Mesendoderm (in vitro differentiated cells): ENCODE data around the gene EPHA8.

Experiments used
- DNase-seq: peaks from one replicate; pipeline ENCODE4 v3.0.0; 2013
- H2AK5ac ChIP-seq: 2 replicates; pipeline ENCODE4 v1.6.1; 2013; ENCODE audit warnings: low read length, inconsistent platforms
- H2BK120ac ChIP-seq: 2 replicates; pipeline ENCODE4 v1.6.1; 2013; ENCODE audit warnings: low read depth, mild to moderate bottlenecking, low read length, moderate library complexity, mixed read lengths
- H2BK15ac ChIP-seq: replicated peaks from 2 replicates; pipeline ENCODE4 v1.6.1; 2013; ENCODE audit warnings: low read depth, mild to moderate bottlenecking, moderate library complexity
- H2BK5ac ChIP-seq: 2 replicates; pipeline ENCODE4 v1.6.1; 2013; ENCODE audit warnings: low read length, inconsistent platforms
- H3K18ac ChIP-seq: 2 replicates; pipeline ENCODE4 v1.6.1; 2013; ENCODE audit warnings: mild to moderate bottlenecking, low read length, mixed read lengths
- H3K23ac ChIP-seq: one replicate; pipeline ENCODE4 v1.6.1; 2013; ENCODE audit warnings: low read length
- H3K27ac ChIP-seq: 2 replicates; pipeline ENCODE4 v1.5.1; 2013; ENCODE audit warnings: low read depth, mild to moderate bottlenecking, inconsistent platforms, low read length, moderate library complexity
- H3K27me3 ChIP-seq: 2 replicates; pipeline ENCODE4 v1.6.1; 2013; ENCODE audit warnings: low read length, control low read depth, mild to moderate bottlenecking, inconsistent platforms; ENCODE audit not compliant: insufficient read depth, poor library complexity
- H3K36me3 ChIP-seq: 2 replicates; pipeline ENCODE4 v1.6.1; 2013; ENCODE audit warnings: low read length, inconsistent platforms; ENCODE audit not compliant: control insufficient read depth, insufficient read depth
- H3K4ac ChIP-seq: one replicate; pipeline ENCODE4 v1.6.1; 2013; ENCODE audit warnings: low read depth, mild to moderate bottlenecking, low read length, moderate library complexity
- H3K4me1 ChIP-seq: 2 replicates; pipeline ENCODE4 v1.6.1; 2013; ENCODE audit warnings: low read depth, low read length, inconsistent platforms; ENCODE audit not compliant: control insufficient read depth
- H3K4me2 ChIP-seq: 2 replicates; pipeline ENCODE4 v1.6.1; 2013; ENCODE audit warnings: low read length
- H3K4me3 ChIP-seq: 2 replicates; pipeline ENCODE4 v1.5.1; 2013; ENCODE audit warnings: mild to moderate bottlenecking, low read length
- H3K56ac ChIP-seq: one replicate; pipeline ENCODE4 v1.6.1; 2013; ENCODE audit warnings: low read length
- H3K79me1 ChIP-seq: 2 replicates; pipeline ENCODE4 v1.6.1; 2013; ENCODE audit warnings: low read length, inconsistent platforms
- H3K79me2 ChIP-seq: 2 replicates; pipeline ENCODE4 v1.6.1; 2013; ENCODE audit warnings: mild to moderate bottlenecking, low read length; ENCODE audit not compliant: control insufficient read depth, insufficient read depth
- H3K9ac ChIP-seq: 2 replicates; pipeline ENCODE4 v1.6.1; 2013; ENCODE audit warnings: low read length, inconsistent platforms
- H4K5ac ChIP-seq: one replicate; pipeline ENCODE4 v1.6.1; 2013; ENCODE audit warnings: low read length
- H4K8ac ChIP-seq: one replicate; pipeline ENCODE4 v1.6.1; 2013; ENCODE audit warnings: low read depth, mild to moderate bottlenecking, control low read depth, low read length, moderate library complexity
- WGBS: extraction: QIAGEN DNeasy Blood & Tissue Kit; methylation state at CpG from one replicate; pipeline ENCODE4 v1.1.7; 2013; ENCODE audit warnings: low lambda C conversion rate, missing lambda C conversion rate; ENCODE audit not compliant: insufficient coverage; ENCODE audit errors: extremely low coverage; 5-methylcytosine and 5-hydroxymethylcytosine counted together

Gene EPHA8

GRCh38 chr1:22597996-22598395 is 34.7 kb downstream of the EPHA8 start:
- no peak overlapping the region for H3K4me3 ChIP-seq
- H3K23ac ChIP-seq = no peak overlapping the region
- H3K79me1 ChIP-seq = no peaks in the 10 kb centered on the region
- no peak overlapping the region for H3K9ac ChIP-seq
- H3K18ac ChIP-seq = no peak overlapping the region
- no peak overlapping the region for H2BK5ac ChIP-seq
- WGBS = no CpG with 5 or more reads among the region's 8 CpGs
- H2AK5ac ChIP-seq = no peak overlapping the region
- H2BK15ac ChIP-seq = no peak overlapping the region
- H4K5ac ChIP-seq = no peak overlapping the region
- H3K56ac ChIP-seq = no peak overlapping the region
- no peak overlapping the region for H2BK120ac ChIP-seq
- no peaks in the 10 kb centered on the region for H3K79me2 ChIP-seq
- no peak overlapping the region for H3K27ac ChIP-seq
- no peak overlapping the region for H4K8ac ChIP-seq
- H3K4me2 ChIP-seq = no peak overlapping the region
- no peaks in the 10 kb centered on the region for H3K36me3 ChIP-seq
- no peak for DNase-seq
- H3K4ac ChIP-seq = no peak overlapping the region
- no peaks in the 10 kb centered on the region for H3K27me3 ChIP-seq
- no peaks in the 10 kb centered on the region for H3K4me1 ChIP-seq

GRCh38 chr1:22598736-22599135 is 35.4 kb downstream of the EPHA8 start:
- H4K5ac ChIP-seq = no peak overlapping the region

GRCh38 chr1:22600071-22600816 is 37.0 kb downstream of the EPHA8 start:
- no peak overlapping the region for H3K4ac ChIP-seq
- H3K18ac ChIP-seq = no peak overlapping the region
- H2BK120ac ChIP-seq = no peak overlapping the region
- no peak overlapping the region for H3K23ac ChIP-seq
- H2BK15ac ChIP-seq = no peak overlapping the region
- no peaks in the 10 kb centered on the region for H3K36me3 ChIP-seq
- H3K9ac ChIP-seq = no peak overlapping the region
- no peak overlapping the region for H2BK5ac ChIP-seq
- no peaks in the 10 kb centered on the region for H3K79me2 ChIP-seq
- DNase-seq = no peak
- no peaks in the 10 kb centered on the region for H3K4me1 ChIP-seq
- WGBS = no CpG with 5 or more reads among the region's 22 CpGs
- no peak overlapping the region for H3K4me3 ChIP-seq
- no peaks in the 10 kb centered on the region for H3K79me1 ChIP-seq
- H4K8ac ChIP-seq = no peak overlapping the region
- no peaks in the 10 kb centered on the region for H3K27me3 ChIP-seq
- H3K4me2 ChIP-seq = no peak overlapping the region
- no peak overlapping the region for H3K27ac ChIP-seq
- H3K56ac ChIP-seq = no peak overlapping the region
- H4K5ac ChIP-seq = no peak overlapping the region
- no peak overlapping the region for H2AK5ac ChIP-seq

More at GRCh38 chr1:22598736-22599135, 35.4 kb downstream of the EPHA8 start:
- Histone ChIP-seq H3K4ac (no peak overlapping the region), H2AK5ac (no peak overlapping the region), H3K27ac (no peak overlapping the region), H3K4me2 (no peak overlapping the region), H3K27me3 (no peaks in the 10 kb centered on the region), H4K8ac (no peak overlapping the region), H2BK15ac (no peak overlapping the region), H3K79me2 (no peaks in the 10 kb centered on the region), H3K4me1 (no peaks in the 10 kb centered on the region), H2BK120ac (no peak overlapping the region), H3K4me3 (no peak overlapping the region), H3K23ac (no peak overlapping the region), H3K79me1 (no peaks in the 10 kb centered on the region), H3K9ac (no peak overlapping the region), H3K18ac (no peak overlapping the region), H3K56ac (no peak overlapping the region), H2BK5ac (no peak overlapping the region), H3K36me3 (no peaks in the 10 kb centered on the region)
- WGBS = no CpG with 5 or more reads among the region's 24 CpGs
- no peak for DNase-seq

GRCh38 chr1:22600817-22601605 is 37.7 kb downstream of the EPHA8 start:
- no peak overlapping the region for H3K4me3 ChIP-seq
- no peaks in the 10 kb centered on the region for H3K79me2 ChIP-seq
- H3K4ac ChIP-seq = no peak overlapping the region
- H3K27me3 ChIP-seq = no peaks in the 10 kb centered on the region
- H3K36me3 ChIP-seq = no peaks in the 10 kb centered on the region
- no peak overlapping the region for H2BK15ac ChIP-seq
- H3K79me1 ChIP-seq = no peaks in the 10 kb centered on the region
- H3K9ac ChIP-seq = no peak overlapping the region
- no peak overlapping the region for H4K5ac ChIP-seq
- H3K4me1 ChIP-seq = no peaks in the 10 kb centered on the region
- no peak overlapping the region for H2AK5ac ChIP-seq
- no peak overlapping the region for H3K4me2 ChIP-seq
- DNase-seq = no peak
- H3K27ac ChIP-seq = no peak overlapping the region
- no CpG with 5 or more reads among the region's 39 CpGs for WGBS
- no peak overlapping the region for H4K8ac ChIP-seq
- H2BK120ac ChIP-seq = no peak overlapping the region
- H2BK5ac ChIP-seq = no peak overlapping the region
- H3K18ac ChIP-seq = no peak overlapping the region
- no peak overlapping the region for H3K56ac ChIP-seq
- H3K23ac ChIP-seq = no peak overlapping the region

- H3K9ac ChIP-seq = no peak overlapping the region
- no peak overlapping the region for H3K4ac ChIP-seq
- H2BK120ac ChIP-seq = no peak overlapping the region
- no CpG with 5 or more reads among the region's 12 CpGs for WGBS
- no peaks in the 10 kb centered on the region for H3K36me3 ChIP-seq
- H4K5ac ChIP-seq = no peak overlapping the region
- no peak overlapping the region for H2AK5ac ChIP-seq
- H2BK5ac ChIP-seq = no peak overlapping the region
- no peaks in the 10 kb centered on the region for H3K4me1 ChIP-seq
- no peak overlapping the region for H3K18ac ChIP-seq
- DNase-seq = no peak
- no peak overlapping the region for H3K56ac ChIP-seq
- H3K4me2 ChIP-seq = no peak overlapping the region
- no peak overlapping the region for H3K27ac ChIP-seq
- no peak overlapping the region for H4K8ac ChIP-seq
- no peak overlapping the region for H2BK15ac ChIP-seq
- H3K79me1 ChIP-seq = no peaks in the 10 kb centered on the region
- H3K23ac ChIP-seq = no peak overlapping the region
- no peak overlapping the region for H3K4me3 ChIP-seq
- no peaks in the 10 kb centered on the region for H3K79me2 ChIP-seq
- no peaks in the 10 kb centered on the region for H3K27me3 ChIP-seq
Measured at GRCh38 chr1:22601610-22602009, 38.3 kb downstream of the EPHA8 start.
